ENCODE results near the gene NRF1. TPM values are rescaled to one million over a fixed set of nuclear protein-coding genes. Genes with fewer than 3 reads are reported as not detected.

NRF1 gene
- total and polyA plus RNA-seq, 10 of the 15 experiments (the other 5 are each of a cell fraction or from before 2014, with no cell fraction given): 3.5 to 23.1 (median 13.5) TPM

- TF ChIP-seq MLLT1 (IDR thresholded peaks at IDR 0.05) (no peak), TARDBP (IDR thresholded peaks at IDR 0.05; ENCODE audit: borderline replicate concordance) (no peak), MYB (IDR thresholded peaks at IDR 0.05; ENCODE audit: borderline replicate concordance, low read depth, low read length) (no peak), SP1 (IDR thresholded peaks at IDR 0.05; ENCODE audit: low read depth, low read length) (no peak)
- Histone ChIP-seq H3K4me2 (ENCODE audit: control insufficient read depth, insufficient read depth) (no peak overlapping the region), H3K4me3 (no peak overlapping the region), H3K79me2 (ENCODE audit: control insufficient read depth, insufficient read depth, low read length) (no peaks in the 10 kb centered on the region), H3K9ac (ENCODE audit: control insufficient read depth, insufficient read depth, low read length) (no peak overlapping the region), H3K4me1 (ENCODE audit: control insufficient read depth, insufficient read depth, low read length) (no peaks in the 10 kb centered on the region), H3K36me3 (ENCODE audit: control insufficient read depth in 2 of 2, insufficient read depth in 2 of 2, low read length in 1 of 2) (peaks cover 2 to 13% of the 10 kb centered on the region in 2 experiments; a peak in 3 of 4 replicates), H4K20me1 (ENCODE audit: control insufficient read depth, insufficient read depth) (no peaks in the 10 kb centered on the region), H3K27me3 (replicated peaks in 1 of 2; ENCODE audit: control insufficient read depth in 2 of 2, insufficient read depth in 2 of 2, low read length in 1 of 2) (no peaks in the 10 kb centered on the region), H2AFZ (ENCODE audit: control insufficient read depth, low read depth, low read length) (no peak overlapping the region), H3K9me3 (replicated peaks; ENCODE audit: control insufficient read depth, insufficient read depth, low read length) (no peaks in the 10 kb centered on the region), H3K27ac (ENCODE audit: control insufficient read depth, insufficient read depth) (no peak overlapping the region)
- DNase-seq (ENCODE audit: low read depth, low spot score): no peak
- ATAC-seq: no peak
- SMC1A ChIA-PET (ENCODE audit: uncharacterized antibody, unreplicated experiment): no interaction called here
- CTCF ChIA-PET: no interaction called here
- intact Hi-C loops (cut with micrococcal nuclease; ENCODE audit: unreplicated experiment): no loop called here
- RAD21 ChIA-PET (ENCODE audit: unreplicated experiment): interaction anchor here (0.7 kb wide), 1 partner anchor 111 kb away, joined by 3 read pairs; no protein-coding TSS in a partner anchor
- in situ Hi-C loops (cut with MboI): no loop called here
- BruUV-seq (replicated peaks): no TSS peak
- FAIRE-seq: no peak
- POLR2A ChIA-PET: interaction anchor here (0.6 kb wide), 1 partner anchor 10 kb away, joined by 3 read pairs; no protein-coding TSS in a partner anchor
- WGBS (ENCODE audit: insufficient coverage, insufficient replicate concordance, low lambda C conversion rate, missing lambda C conversion rate): 97% methylated on average over 2 of the region's 2 CpGs
These were observed 142.9 kb downstream of the NRF1 start for GRCh38 chr7:129754406-129754805.

GRCh38 chr7:129757991-129758390, 146.5 kb downstream of the NRF1 start:
- Histone ChIP-seq H3K4me3 (no peak overlapping the region), H2AFZ (ENCODE audit: control insufficient read depth, low read depth, low read length) (no peak overlapping the region), H3K79me2 (ENCODE audit: control insufficient read depth, insufficient read depth, low read length) (no peaks in the 10 kb centered on the region), H3K27me3 (replicated peaks in 1 of 2; ENCODE audit: control insufficient read depth in 2 of 2, insufficient read depth in 2 of 2, low read length in 1 of 2) (no peaks in the 10 kb centered on the region), H3K9me3 (replicated peaks; ENCODE audit: control insufficient read depth, insufficient read depth, low read length) (no peaks in the 10 kb centered on the region), H4K20me1 (ENCODE audit: control insufficient read depth, insufficient read depth) (no peaks in the 10 kb centered on the region), H3K36me3 (ENCODE audit: control insufficient read depth in 2 of 2, insufficient read depth in 2 of 2, low read length in 1 of 2) (peaks cover 2 to 4% of the 10 kb centered on the region in 2 experiments; a peak in 3 of 4 replicates), H3K4me1 (ENCODE audit: control insufficient read depth, insufficient read depth, low read length) (no peaks in the 10 kb centered on the region), H3K9ac (ENCODE audit: control insufficient read depth, insufficient read depth, low read length) (no peak overlapping the region), H3K4me2 (ENCODE audit: control insufficient read depth, insufficient read depth) (no peak overlapping the region), H3K27ac (ENCODE audit: control insufficient read depth, insufficient read depth) (no peak overlapping the region)
- DNase-seq (ENCODE audit: low read depth, low spot score) (no peak), ATAC-seq (no peak), FAIRE-seq (no peak)
- POLR2A ChIA-PET: no interaction called here
- in situ Hi-C loops (cut with MboI): no loop called here
- no TSS peak for BruUV-seq (replicated peaks)
- intact Hi-C loops (cut with micrococcal nuclease; ENCODE audit: unreplicated experiment): no loop called here
- WGBS (ENCODE audit: insufficient coverage, insufficient replicate concordance, low lambda C conversion rate, missing lambda C conversion rate): 81% methylated on average over 5 of the region's 5 CpGs
- CTCF ChIA-PET: no interaction called here
- RAD21 ChIA-PET (ENCODE audit: unreplicated experiment): no interaction called here
- SMC1A ChIA-PET (ENCODE audit: uncharacterized antibody, unreplicated experiment): no interaction called here
- no peak for TF ChIP-seq IKZF1 (conservative IDR thresholded peaks at IDR 0.05)
- TF ChIP-seq NR2F1 (conservative IDR thresholded peaks at IDR 0.05): no peak
- no peak for TF ChIP-seq RFX5 (IDR thresholded peaks at IDR 0.05; ENCODE audit: low read depth, low read length)
- TF ChIP-seq, protein P1, sequence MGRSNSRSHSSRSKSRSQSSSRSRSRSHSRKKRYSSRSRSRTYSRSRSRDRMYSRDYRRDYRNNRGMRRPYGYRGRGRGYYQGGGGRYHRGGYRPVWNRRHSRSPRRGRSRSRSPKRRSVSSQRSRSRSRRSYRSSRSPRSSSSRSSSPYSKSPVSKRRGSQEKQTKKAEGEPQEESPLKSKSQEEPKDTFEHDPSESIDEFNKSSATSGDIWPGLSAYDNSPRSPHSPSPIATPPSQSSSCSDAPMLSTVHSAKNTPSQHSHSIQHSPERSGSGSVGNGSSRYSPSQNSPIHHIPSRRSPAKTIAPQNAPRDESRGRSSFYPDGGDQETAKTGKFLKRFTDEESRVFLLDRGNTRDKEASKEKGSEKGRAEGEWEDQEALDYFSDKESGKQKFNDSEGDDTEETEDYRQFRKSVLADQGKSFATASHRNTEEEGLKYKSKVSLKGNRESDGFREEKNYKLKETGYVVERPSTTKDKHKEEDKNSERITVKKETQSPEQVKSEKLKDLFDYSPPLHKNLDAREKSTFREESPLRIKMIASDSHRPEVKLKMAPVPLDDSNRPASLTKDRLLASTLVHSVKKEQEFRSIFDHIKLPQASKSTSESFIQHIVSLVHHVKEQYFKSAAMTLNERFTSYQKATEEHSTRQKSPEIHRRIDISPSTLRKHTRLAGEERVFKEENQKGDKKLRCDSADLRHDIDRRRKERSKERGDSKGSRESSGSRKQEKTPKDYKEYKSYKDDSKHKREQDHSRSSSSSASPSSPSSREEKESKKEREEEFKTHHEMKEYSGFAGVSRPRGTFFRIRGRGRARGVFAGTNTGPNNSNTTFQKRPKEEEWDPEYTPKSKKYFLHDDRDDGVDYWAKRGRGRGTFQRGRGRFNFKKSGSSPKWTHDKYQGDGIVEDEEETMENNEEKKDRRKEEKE (IDR thresholded peaks at IDR 0.05): no peak
- TF ChIP-seq SMC3 (IDR thresholded peaks at IDR 0.05; ENCODE audit: borderline replicate concordance, low read length): no peak
- no peak for TF ChIP-seq ATF2 (IDR thresholded peaks at IDR 0.05; ENCODE audit: low read length)
